Immature natural killer cell (primary cell): ENCODE measurements around the gene PLA2G12B. TPM values are rescaled to one million over a fixed set of nuclear protein-coding genes. Genes with fewer than 3 reads are reported as not detected.
"Not testable (repeated sequence)": the region's sequence is repeated elsewhere in the genome, so short reads cannot be mapped to it uniquely, and the experiment has no call there.

ENCODE experiments used
- DNase-seq, 3 donors: peaks; one replicate each; pipeline ENCODE4 v3.0.0; 2022; ENCODE audit warnings: mixed read lengths in 1 of 3
- H3K27ac Mint-ChIP-seq, 6 donors: one replicate each; pipeline ENCODE4 v1.8.0; 2020; ENCODE audit warnings: mixed read lengths in 6 of 6, mild to moderate bottlenecking in 5 of 6, inconsistent platforms in 4 of 6, moderate library complexity in 3 of 6
- H3K27me3 Mint-ChIP-seq, 3 donors: one replicate each; pipeline ENCODE4 v1.8.0; 2020 to 2021; ENCODE audit warnings: low read depth in 3 of 3, mild to moderate bottlenecking in 3 of 3, mixed read lengths in 3 of 3, moderate library complexity in 3 of 3, inconsistent platforms in 1 of 3
- H3K36me3 Mint-ChIP-seq, 3 donors: one replicate each; pipeline ENCODE4 v1.8.0; 2020; ENCODE audit warnings: mixed read lengths in 3 of 3, inconsistent platforms in 2 of 3, mild to moderate bottlenecking in 2 of 3
- H3K4me1 Mint-ChIP-seq, 2 donors: one replicate each; pipeline ENCODE4 v1.8.0; 2020; ENCODE audit warnings: inconsistent platforms in 2 of 2, mild to moderate bottlenecking in 2 of 2, mixed read lengths in 2 of 2, moderate library complexity in 1 of 2
- H3K4me3 Mint-ChIP-seq, 5 donors: one replicate each; pipeline ENCODE4 v1.8.0; 2020; ENCODE audit warnings: mild to moderate bottlenecking in 5 of 5, mixed read lengths in 5 of 5, inconsistent platforms in 3 of 5, moderate library complexity in 3 of 5
- H3K9me3 Mint-ChIP-seq, 6 donors: one replicate each; pipeline ENCODE4 v1.8.0; 2020; ENCODE audit warnings: mild to moderate bottlenecking in 6 of 6, mixed read lengths in 6 of 6, inconsistent platforms in 4 of 6, moderate library complexity in 3 of 6
- polyA plus RNA-seq, 3 donors: library from polyadenylated mRNA; unstranded; fragments of 300-500 nt; fragmentation: Illumina TruSeq; gene quantifications; one replicate each; pipeline ENCODE4 v1.2.3, GENCODE V29; 2021

The PLA2G12B gene, protein sequence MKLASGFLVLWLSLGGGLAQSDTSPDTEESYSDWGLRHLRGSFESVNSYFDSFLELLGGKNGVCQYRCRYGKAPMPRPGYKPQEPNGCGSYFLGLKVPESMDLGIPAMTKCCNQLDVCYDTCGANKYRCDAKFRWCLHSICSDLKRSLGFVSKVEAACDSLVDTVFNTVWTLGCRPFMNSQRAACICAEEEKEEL
- polyA plus RNA-seq, result not detected

DNA sequence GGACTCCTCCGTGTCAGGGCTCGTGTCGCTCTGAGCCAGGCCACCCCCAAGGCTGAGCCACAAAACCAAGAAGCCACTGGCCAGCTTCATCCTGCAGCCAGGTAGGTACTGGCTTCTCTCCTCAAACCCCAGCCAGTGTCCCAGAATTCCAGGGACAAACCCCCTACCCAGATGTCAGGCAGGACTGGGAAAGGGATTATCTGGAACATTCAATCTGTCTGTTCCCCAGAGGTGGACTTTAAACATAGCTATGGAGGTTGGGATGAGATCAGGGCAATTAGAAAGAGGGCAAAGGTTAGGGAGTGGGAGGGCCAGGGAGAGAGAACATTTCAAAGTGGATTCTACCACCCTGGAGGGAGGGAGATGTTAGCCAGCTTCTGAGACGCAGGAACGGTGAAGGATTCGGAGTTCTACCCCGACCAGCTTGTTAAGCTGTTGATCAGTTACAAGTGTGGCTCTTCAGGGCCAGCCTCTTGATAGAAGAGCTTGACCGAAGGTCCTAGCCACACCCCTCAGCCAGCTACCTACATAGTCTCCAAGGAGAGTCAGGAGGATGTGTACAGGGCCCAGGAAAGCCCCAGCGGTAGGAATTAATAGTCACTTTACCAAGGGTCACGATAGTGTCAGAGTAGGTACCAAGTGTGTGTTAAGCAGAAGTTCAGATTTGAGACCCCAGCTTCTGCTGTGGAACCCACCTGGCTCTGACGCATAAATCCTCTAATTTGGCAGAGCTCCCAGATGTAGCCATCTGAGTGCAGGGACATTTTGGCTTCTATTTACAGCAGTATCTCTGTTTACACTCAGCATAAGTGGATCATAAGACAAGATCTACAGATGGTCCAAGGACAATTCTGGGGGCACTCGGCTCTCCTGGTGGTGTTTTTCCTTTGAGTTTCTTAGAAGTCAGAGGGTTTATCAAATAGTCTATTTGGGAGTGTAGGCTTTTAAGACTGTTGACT is at the start of gene PLA2G12B:
Gene PLA2G12B (minus strand): TSS at position 211 of the 959 bp plus-strand sequence. CDS start 121 bp downstream, at position 90.
- Mint-ChIP-seq H3K4me3 (no peak within 1 kb of the TSS), H3K9me3 (no peaks in the 10 kb centered on the region), H3K36me3 (no peaks in the 10 kb centered on the region), H3K4me1 (no peaks in the 10 kb centered on the region), H3K27me3 (peaks cover 0 to 6% (median 3%) of the 10 kb centered on the region in 3 donors), H3K27ac (no peak within 1 kb of the TSS)
- DNase-seq, result no peak

- Mint-ChIP-seq H3K4me3 (no peak overlapping the region), H3K36me3 (peaks cover 10 to 30% (median 16%) of the 10 kb centered on the region in 3 donors), H3K27ac (no peak overlapping the region), H3K9me3 (no peaks in the 10 kb centered on the region), H3K4me1 (no peaks in the 10 kb centered on the region), H3K27me3 (no peaks in the 10 kb centered on the region)
- no peak for DNase-seq
Measured at GRCh38 chr10:73003822-73004221, 49.2 kb upstream of the PLA2G12B start.

- Mint-ChIP-seq H3K4me3 (no peak overlapping the region), H3K27ac (no peak overlapping the region)
Measured at GRCh38 chr10:73000973-73001372, 46.4 kb upstream of the PLA2G12B start.

GRCh38 chr10:72997099-72997498 is 42.5 kb upstream of the PLA2G12B start:
- Mint-ChIP-seq H3K36me3 (peaks cover 0 to 17% (median 10%) of the 10 kb centered on the region in 3 donors), H3K27me3 (no peaks in the 10 kb centered on the region), H3K9me3 (peaks cover 0 to 3% (median 0%) of the 10 kb centered on the region in 6 donors), H3K4me1 (no peaks in the 10 kb centered on the region), H3K4me3 (no peak overlapping the region), H3K27ac (no peak overlapping the region)
- no peak for DNase-seq

More at GRCh38 chr10:73000973-73001372, 46.4 kb upstream of the PLA2G12B start:
- no peak for DNase-seq
- Mint-ChIP-seq H3K4me1 (no peaks in the 10 kb centered on the region), H3K9me3 (peaks cover 0 to 3% (median 0%) of the 10 kb centered on the region in 6 donors), H3K36me3 (peaks cover 4 to 17% (median 7%) of the 10 kb centered on the region in 3 donors), H3K27me3 (no peaks in the 10 kb centered on the region)

- H3K36me3 Mint-ChIP-seq, result peaks cover 4 to 17% (median 10%) of the 10 kb centered on the region in 3 donors
- H3K4me3 Mint-ChIP-seq, H3K27ac Mint-ChIP-seq, H3K9me3 Mint-ChIP-seq, H3K27me3 Mint-ChIP-seq, H3K4me1 Mint-ChIP-seq, DNase-seq: not testable (repeated sequence)
Measured at GRCh38 chr10:72995459-72995858, 40.9 kb upstream of the PLA2G12B start.

DNA sequence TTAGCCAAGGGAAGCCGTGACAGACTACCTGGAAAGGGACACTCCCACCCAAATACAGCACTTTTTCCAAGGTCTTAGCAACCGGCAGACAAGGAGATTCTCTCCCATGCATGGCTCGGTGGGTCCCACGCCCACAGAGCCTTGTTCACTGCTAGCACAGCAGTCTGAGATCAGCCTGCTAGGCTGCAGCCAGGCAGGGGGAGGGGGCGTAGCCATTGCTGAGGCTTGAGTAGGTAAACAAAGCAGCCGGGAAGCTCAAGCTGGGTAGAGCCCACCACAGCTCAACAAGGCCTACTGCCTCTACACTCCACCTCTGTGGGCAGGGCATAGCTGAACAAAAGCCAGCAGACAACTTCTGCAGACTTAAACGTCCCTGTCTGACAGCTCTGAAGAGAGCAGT is 35.2 kb upstream of the PLA2G12B start:
- H3K9me3 Mint-ChIP-seq, H3K27me3 Mint-ChIP-seq, DNase-seq, H3K27ac Mint-ChIP-seq, H3K4me1 Mint-ChIP-seq, H3K4me3 Mint-ChIP-seq: not testable (repeated sequence)
- peaks cover 7 to 40% (median 8%) of the 10 kb centered on the region in 3 donors for H3K36me3 Mint-ChIP-seq

GRCh38 chr10:72984618-72985017 is 30.0 kb upstream of the PLA2G12B start:
- H3K4me1 Mint-ChIP-seq, DNase-seq, H3K4me3 Mint-ChIP-seq, H3K27me3 Mint-ChIP-seq, H3K27ac Mint-ChIP-seq: not testable (repeated sequence)
- peaks cover 4 to 30% (median 11%) of the 10 kb centered on the region in 3 donors for H3K36me3 Mint-ChIP-seq
- H3K9me3 Mint-ChIP-seq, result peaks cover 5 to 16% (median 9%) of the 10 kb centered on the region in 6 donors

DNA sequence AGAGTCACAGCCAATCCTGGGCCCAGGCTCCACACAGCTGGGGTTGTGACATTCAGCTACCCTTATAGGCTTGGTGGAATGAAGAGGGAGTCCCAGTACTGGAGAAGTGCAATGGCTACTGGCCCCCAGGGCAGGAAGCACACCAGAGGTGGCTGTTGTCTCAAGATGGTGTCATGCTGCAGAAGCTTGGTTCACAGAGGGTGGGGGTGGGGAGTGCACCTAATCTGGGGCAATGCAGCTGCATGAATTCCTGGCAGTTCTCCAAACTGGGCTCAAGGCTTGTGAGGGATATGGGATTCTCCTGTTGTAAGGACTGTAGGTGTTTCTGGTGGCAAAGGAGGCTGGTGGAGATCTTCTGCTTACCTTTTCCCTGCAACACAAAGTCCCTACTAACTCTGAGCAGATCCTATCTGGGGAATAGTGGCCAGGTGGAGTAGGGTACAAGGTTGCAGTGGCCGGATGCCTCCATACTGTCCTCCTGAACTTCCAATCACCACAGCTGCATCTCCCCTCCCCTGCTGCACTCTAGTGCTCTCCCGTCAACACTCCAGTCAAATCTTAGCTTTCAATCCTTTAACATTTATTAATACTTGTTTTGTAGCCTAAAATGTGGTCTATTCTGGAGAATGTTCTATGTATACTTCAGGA is 27.4 kb upstream of the PLA2G12B start:
- H3K27me3 Mint-ChIP-seq, result peaks cover 0 to 16% (median 11%) of the 10 kb centered on the region in 3 donors
- H3K4me3 Mint-ChIP-seq, result no peak overlapping the region
- peaks cover 7 to 27% (median 11%) of the 10 kb centered on the region in 3 donors for H3K36me3 Mint-ChIP-seq
- no peak for DNase-seq
- no peak overlapping the region for H3K27ac Mint-ChIP-seq
- H3K9me3 Mint-ChIP-seq, result peaks cover 28 to 42% (median 31%) of the 10 kb centered on the region in 6 donors
- no peaks in the 10 kb centered on the region for H3K4me1 Mint-ChIP-seq

DNA sequence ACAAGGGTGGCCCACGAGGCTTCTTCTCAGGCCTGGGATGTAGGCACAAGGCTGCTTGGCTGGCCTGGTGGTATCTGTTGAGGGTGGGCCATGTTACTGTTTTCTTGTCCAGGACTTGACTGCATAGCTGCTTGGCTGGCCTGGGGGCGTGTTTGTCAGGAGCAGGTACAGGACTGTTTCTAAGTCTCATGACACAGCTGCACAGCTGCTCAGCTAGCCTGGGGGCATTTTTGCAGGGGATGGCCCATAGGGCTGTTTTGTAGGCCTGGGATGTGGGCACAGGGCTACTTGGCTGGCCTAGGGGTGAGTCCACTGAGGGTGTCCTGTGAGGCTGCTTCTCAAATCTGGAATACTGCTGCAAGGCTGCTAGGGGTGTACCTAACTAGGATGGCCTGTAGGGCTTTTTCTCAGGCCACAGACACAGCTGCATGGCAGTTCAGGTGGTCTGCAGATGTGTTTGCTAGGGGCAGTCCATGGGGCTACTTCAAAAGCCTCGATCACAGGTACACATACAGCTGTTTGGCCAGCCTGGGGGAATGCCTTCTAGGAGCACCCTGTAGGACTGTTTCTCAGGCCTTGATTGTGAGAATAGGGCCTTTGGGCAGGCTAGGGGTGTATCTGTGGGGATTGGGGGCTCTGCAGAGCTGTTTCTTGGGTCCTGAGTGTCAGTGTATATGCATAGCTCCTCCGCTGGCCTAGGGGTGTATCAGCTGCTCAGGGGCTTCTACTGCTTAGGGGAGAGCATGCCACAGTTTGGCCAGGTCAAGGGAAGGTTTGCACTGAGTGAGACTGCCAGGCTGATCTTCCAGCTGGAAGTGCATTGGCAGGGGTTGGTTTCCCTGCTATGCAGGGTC is 26.6 kb upstream of the PLA2G12B start:
- DNase-seq, result no peak
- peaks cover 32 to 50% (median 38%) of the 10 kb centered on the region in 6 donors for H3K9me3 Mint-ChIP-seq

GRCh38 chr10:72980348-72980747 is 25.7 kb upstream of the PLA2G12B start:
- no peak overlapping the region for H3K27ac Mint-ChIP-seq
- H3K36me3 Mint-ChIP-seq, result peaks cover 8 to 27% (median 8%) of the 10 kb centered on the region in 3 donors
- no peaks in the 10 kb centered on the region for H3K4me1 Mint-ChIP-seq
- no peak overlapping the region for H3K4me3 Mint-ChIP-seq
- no peak for DNase-seq
- H3K9me3 Mint-ChIP-seq, result peaks cover 32 to 59% (median 46%) of the 10 kb centered on the region in 6 donors
- H3K27me3 Mint-ChIP-seq, result peaks cover 6 to 26% (median 13%) of the 10 kb centered on the region in 3 donors

More for the DNA sequence above, 26.6 kb upstream of the PLA2G12B start:
- peaks cover 8 to 27% (median 8%) of the 10 kb centered on the region in 3 donors for H3K36me3 Mint-ChIP-seq
- H3K27ac Mint-ChIP-seq, result no peak overlapping the region
- H3K4me1 Mint-ChIP-seq, result no peaks in the 10 kb centered on the region
- H3K27me3 Mint-ChIP-seq, result peaks cover 3 to 23% (median 13%) of the 10 kb centered on the region in 3 donors
- H3K4me3 Mint-ChIP-seq, result no peak overlapping the region

GRCh38 chr10:72979709-72980108 is 25.1 kb upstream of the PLA2G12B start:
- Mint-ChIP-seq H3K4me1 (no peaks in the 10 kb centered on the region), H3K27me3 (peaks cover 8 to 27% (median 15%) of the 10 kb centered on the region in 3 donors), H3K36me3 (peaks cover 8 to 27% (median 8%) of the 10 kb centered on the region in 3 donors), H3K4me3 (no peak overlapping the region), H3K27ac (no peak overlapping the region), H3K9me3 (peaks cover 32 to 65% (median 48%) of the 10 kb centered on the region in 6 donors)
- DNase-seq, result no peak

DNA sequence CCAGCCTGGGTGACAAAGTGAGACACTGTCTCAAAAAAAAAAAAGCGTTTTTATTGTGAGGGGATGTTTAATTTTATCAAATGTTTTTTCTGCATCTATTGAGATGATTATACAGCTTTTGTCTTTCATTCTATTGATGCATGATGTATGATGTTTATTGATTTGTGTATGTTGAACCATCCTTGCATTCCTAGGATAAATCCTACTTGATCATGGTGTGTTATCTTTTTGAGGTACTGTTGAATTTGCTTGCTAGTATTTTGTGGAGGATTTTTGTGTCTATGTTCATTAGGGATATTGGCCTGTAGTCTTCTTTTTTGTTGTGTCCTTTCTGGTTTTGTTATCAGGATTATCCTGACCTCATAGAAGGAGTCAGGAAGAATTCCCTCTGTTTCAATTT is 22.3 kb upstream of the PLA2G12B start:
- Mint-ChIP-seq H3K9me3 (peaks cover 32 to 61% (median 48%) of the 10 kb centered on the region in 6 donors), H3K36me3 (peaks cover 8 to 27% (median 8%) of the 10 kb centered on the region in 3 donors), H3K4me1 (no peaks in the 10 kb centered on the region), H3K27me3 (peaks cover 13 to 24% (median 18%) of the 10 kb centered on the region in 3 donors), H3K27ac (no peak overlapping the region), H3K4me3 (no peak overlapping the region)
- no peak for DNase-seq

DNA sequence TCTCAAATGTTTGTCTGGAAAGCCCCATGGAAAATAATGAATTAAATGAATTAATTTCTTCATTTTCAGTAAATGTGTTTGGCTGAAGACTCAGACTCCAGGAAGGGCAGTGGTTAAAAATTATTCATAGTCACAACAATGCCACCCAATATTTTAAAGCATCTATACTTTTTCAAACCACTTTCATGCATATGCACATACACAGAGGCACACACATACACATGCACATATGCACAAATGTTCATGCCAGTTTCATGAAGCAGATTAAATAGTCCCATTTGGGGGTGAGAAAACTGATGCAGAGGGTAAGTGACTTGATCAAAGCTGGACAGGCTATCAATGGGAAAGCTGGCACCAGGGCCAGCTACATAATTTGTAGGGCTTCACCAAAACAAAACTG is 1.4 kb upstream of the PLA2G12B start:
- Mint-ChIP-seq H3K27me3 (peaks cover 0 to 8% (median 8%) of the 10 kb centered on the region in 3 donors), H3K27ac (no peak overlapping the region), H3K4me3 (no peak overlapping the region), H3K36me3 (no peaks in the 10 kb centered on the region), H3K9me3 (no peaks in the 10 kb centered on the region), H3K4me1 (no peaks in the 10 kb centered on the region)
- no peak for DNase-seq
